Thyroid gland (tissue), 4 donors: ENCODE data around the gene STEAP1. TPM values are rescaled to one million over a fixed set of nuclear protein-coding genes. Genes with fewer than 3 reads are reported as not detected.

Experiments used
- DNase-seq, 2 donors: peaks; one replicate each; pipeline ENCODE4 v3.0.0-alpha.2; 2019
- H3K27ac ChIP-seq, 3 donors: fragments of 200-600 bp; sonication (generic); 1 replicate in 2 of 3; 2 replicates in 1 of 3; pipeline ENCODE4 v1.5.1; 2016 to 2019; ENCODE audit warnings: mild to moderate bottlenecking in 1 of 3, moderate library complexity in 1 of 3
- H3K27me3 ChIP-seq: fragments of 200-600 bp; sonication (generic); one replicate; pipeline ENCODE4 v1.5.1; 2019
- H3K36me3 ChIP-seq, 2 donors: fragments of 200-600 bp; sonication (generic); one replicate each; pipeline ENCODE4 v1.5.1; 2016 to 2019
- H3K4me1 ChIP-seq, 2 donors: fragments of 200-600 bp; sonication (generic); one replicate each; pipeline ENCODE4 v1.5.1; 2017 to 2019
- H3K4me3 ChIP-seq, 3 donors: fragments of 200-600 bp; sonication (generic); replicated peaks in 1 of 3; 1 replicate in 2 of 3; 2 replicates in 1 of 3; pipeline ENCODE4 v1.5.1; 2016; ENCODE audit warnings: mild to moderate bottlenecking in 1 of 3
- H3K9me3 ChIP-seq: fragments of 200-600 bp; sonication (generic); one replicate; pipeline ENCODE4 v1.5.1; 2017
- CTCF ChIP-seq, 6 experiments: fragments of 200-600 bp in 3 of 6; fragments of 450-650 bp in 3 of 6; sonication (generic) in 3 of 6; IDR thresholded peaks; one replicate each; pipeline ENCODE4 v1.5.1; 2016 to 2019; ENCODE audit warnings: antibody characterized with exemption in 6 of 6, mild to moderate bottlenecking in 2 of 6, inconsistent platforms in 1 of 6, moderate library complexity in 1 of 6
- POLR2A ChIP-seq, 2 donors: fragments of 450-650 bp; IDR thresholded peaks; one replicate each; pipeline ENCODE4 v1.6.1; 2017; ENCODE audit warnings: antibody characterized with exemption in 2 of 2, mild to moderate bottlenecking in 2 of 2, moderate library complexity in 1 of 2
- WGBS, 2 donors: methylation state at CpG; one replicate each; pipeline ENCODE4 v1.1.5; 2017; 5-methylcytosine and 5-hydroxymethylcytosine counted together
- intact Hi-C: fragments of 100-400 bp; cut with DNase I; formaldehyde crosslinking; loops from one replicate; pipeline ENCODE4 v1.15.1; 2023
- total RNA-seq, 4 donors: library from RNA; depleted of rRNA; stranded (reverse); fragments of >200 nt; gene quantifications; one replicate each; pipeline ENCODE4 v1.2.3, GENCODE V29; 2016

The STEAP1 gene
- total RNA-seq, 4 donors from 2014 or later, result 1.4 to 27.5 (median 7.3) TPM

- TF ChIP-seq CTCF (IDR thresholded peaks at IDR 0.05) (no peak), POLR2A (IDR thresholded peaks at IDR 0.05) (no peak)
- H3K9me3 ChIP-seq, result no peaks in the 10 kb centered on the region
- no peaks in the 10 kb centered on the region for H3K4me1 ChIP-seq
- H3K27me3 ChIP-seq, result no peaks in the 10 kb centered on the region
- H3K4me3 ChIP-seq, result no peak overlapping the region
- no peak for DNase-seq
- WGBS, 2 donors, result 84 to 88% methylated on average over 2 of the region's 2 CpGs
- H3K36me3 ChIP-seq, result no peaks in the 10 kb centered on the region
- intact Hi-C loops, result no loop called here
- H3K27ac ChIP-seq, result no peak overlapping the region
These were observed 17.9 kb downstream of the STEAP1 start for GRCh38 chr7:90172121-90172520.

- Histone ChIP-seq H3K4me1 (no peaks in the 10 kb centered on the region), H3K9me3 (no peaks in the 10 kb centered on the region), H3K27me3 (no peaks in the 10 kb centered on the region), H3K36me3 (no peaks in the 10 kb centered on the region), H3K27ac (no peak overlapping the region), H3K4me3 (no peak overlapping the region)
- intact Hi-C loops, result no loop called here
- no peak for DNase-seq
- TF ChIP-seq CTCF (IDR thresholded peaks at IDR 0.05) (no peak), POLR2A (IDR thresholded peaks at IDR 0.05) (no peak)
- 94 to 96% methylated on average over 6 of the region's 6 CpGs for WGBS, 2 donors
These were observed 18.4 kb downstream of the STEAP1 start for GRCh38 chr7:90172624-90173023.

GRCh38 chr7:90173127-90173844, 19.0 kb downstream of the STEAP1 start:
- Histone ChIP-seq H3K9me3 (no peaks in the 10 kb centered on the region), H3K27ac (no peak overlapping the region), H3K4me3 (no peak overlapping the region), H3K27me3 (no peaks in the 10 kb centered on the region), H3K4me1 (no peaks in the 10 kb centered on the region), H3K36me3 (no peaks in the 10 kb centered on the region)
- intact Hi-C loops, result no loop called here
- TF ChIP-seq CTCF (IDR thresholded peaks at IDR 0.05), result no peak
- 86 to 90% methylated on average over 4 of the region's 4 CpGs for whole genome bisulfite sequencing, 2 donors
- DNase-seq, result no peak

- Histone ChIP-seq H3K27ac (no peak overlapping the region), H3K27me3 (no peaks in the 10 kb centered on the region), H3K4me1 (peaks cover 0 to 5% of the 10 kb centered on the region in 2 donors), H3K4me3 (no peak overlapping the region), H3K9me3 (no peaks in the 10 kb centered on the region), H3K36me3 (no peaks in the 10 kb centered on the region)
- intact Hi-C loops, result no loop called here
- no peak for DNase-seq
- TF ChIP-seq CTCF (IDR thresholded peaks at IDR 0.05) (no peak), POLR2A (IDR thresholded peaks at IDR 0.05) (no peak)
- 96 to 99% methylated on average over 3 to 4 of the region's 4 CpGs for WGBS, 2 donors
These were observed 21.4 kb downstream of the STEAP1 start for GRCh38 chr7:90175667-90176066.

GRCh38 chr7:90176195-90176594, 21.9 kb downstream of the STEAP1 start:
- intact Hi-C loops, result no loop called here
- H3K9me3 ChIP-seq, result no peaks in the 10 kb centered on the region
- no peak overlapping the region for H3K4me3 ChIP-seq
- peaks cover 0 to 7% of the 10 kb centered on the region in 2 donors for H3K4me1 ChIP-seq
- TF ChIP-seq CTCF (IDR thresholded peaks at IDR 0.05), result no peak
- no peaks in the 10 kb centered on the region for H3K27me3 ChIP-seq
- DNase-seq, result no peak
- 96 to 100% methylated on average over 1 of the region's 1 CpG for WGBS, 2 donors
- no peak overlapping the region for H3K27ac ChIP-seq
- no peaks in the 10 kb centered on the region for H3K36me3 ChIP-seq
